ENCODE results near the gene TGFBR3.
"Not testable (repeated sequence)": the region's sequence is repeated elsewhere in the genome, so short reads cannot be mapped to it uniquely, and the experiment has no call there.

TGFBR3 gene

GRCh38 chr1:91674107-91674506 lies 211.8 kb downstream of the TGFBR3 start:
- FAIRE-seq: no peak

- FAIRE-seq: no peak
Measured at GRCh38 chr1:91673613-91674012, 212.3 kb downstream of the TGFBR3 start.

- FAIRE-seq: no peak
Measured at GRCh38 chr1:91672601-91673161, 213.3 kb downstream of the TGFBR3 start.

GRCh38 chr1:91670781-91671180 lies 215.2 kb downstream of the TGFBR3 start:
- no peak for FAIRE-seq

GRCh38 chr1:91669584-91670350 lies 216.2 kb downstream of the TGFBR3 start:
- no peak for FAIRE-seq

- FAIRE-seq: not testable (repeated sequence)
Measured at GRCh38 chr1:91666651-91667050, 219.3 kb downstream of the TGFBR3 start.

GRCh38 chr1:91661121-91661520 lies 224.8 kb downstream of the TGFBR3 start:
- FAIRE-seq: no peak

GRCh38 chr1:91660708-91661107 lies 225.2 kb downstream of the TGFBR3 start:
- no peak for FAIRE-seq

- FAIRE-seq: no peak
Measured at GRCh38 chr1:91655912-91656449, 230.0 kb downstream of the TGFBR3 start.

- FAIRE-seq: no peak
Measured at GRCh38 chr1:91653183-91653582, 232.8 kb downstream of the TGFBR3 start.

- no peak for FAIRE-seq
Measured at GRCh38 chr1:91651661-91652071, 234.3 kb downstream of the TGFBR3 start.

GRCh38 chr1:91651243-91651642 lies 234.7 kb downstream of the TGFBR3 start:
- no peak for FAIRE-seq

GRCh38 chr1:91650764-91651163 lies 235.2 kb downstream of the TGFBR3 start:
- FAIRE-seq: no peak

GRCh38 chr1:91647061-91647460 lies 238.9 kb downstream of the TGFBR3 start:
- FAIRE-seq: no peak

GRCh38 chr1:91645031-91645430 lies 240.9 kb downstream of the TGFBR3 start:
- no peak for FAIRE-seq

GRCh38 chr1:91643431-91643830 lies 242.5 kb downstream of the TGFBR3 start:
- FAIRE-seq: no peak

- no peak for FAIRE-seq
Measured at GRCh38 chr1:91640877-91641526, 244.9 kb downstream of the TGFBR3 start.

GRCh38 chr1:91637539-91637994 lies 248.4 kb downstream of the TGFBR3 start:
- FAIRE-seq: no peak

- FAIRE-seq: no peak
Measured at GRCh38 chr1:91635763-91636162, 250.2 kb downstream of the TGFBR3 start.

GRCh38 chr1:91633438-91633837 lies 252.5 kb downstream of the TGFBR3 start:
- FAIRE-seq: no peak

GRCh38 chr1:91631718-91632330 lies 254.1 kb downstream of the TGFBR3 start:
- FAIRE-seq: no peak

GRCh38 chr1:91630803-91631202 lies 255.1 kb downstream of the TGFBR3 start:
- no peak for FAIRE-seq
